ENCODE data around the gene AS3MT.

AS3MT gene

DNA sequence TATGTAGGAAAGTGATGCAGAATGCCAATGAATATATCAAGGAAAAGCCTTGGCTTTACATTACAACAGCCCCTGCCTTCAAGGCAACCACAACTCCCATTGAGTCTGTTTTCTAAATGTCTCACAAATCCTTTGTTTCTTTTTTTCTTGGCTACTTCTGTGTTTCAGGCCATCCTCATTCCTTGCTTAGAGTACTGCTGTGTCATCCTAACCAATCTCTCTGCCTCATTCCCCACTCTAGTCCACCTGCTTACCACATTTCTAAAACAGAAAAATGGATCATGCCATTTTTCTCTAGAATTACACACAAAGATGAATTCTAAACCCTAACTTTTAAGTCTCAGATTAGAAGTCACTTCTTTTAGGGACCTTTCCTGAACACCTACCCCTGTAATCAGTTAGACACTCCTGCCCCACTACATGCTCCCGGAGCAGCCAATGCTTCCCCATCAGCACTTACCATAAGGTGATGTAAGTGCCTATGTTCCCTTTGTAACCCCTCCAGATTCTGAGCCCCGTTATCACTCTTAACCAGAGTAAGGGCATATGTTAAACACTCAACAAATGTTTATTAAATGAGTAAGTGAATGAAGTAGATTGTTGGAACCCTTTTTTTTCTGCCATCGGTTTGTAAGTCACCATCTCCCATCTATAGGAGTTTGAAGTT is 12.4 kb upstream of the AS3MT start:
- DNase-seq (ENCODE audit: low spot score): no peak

DNA sequence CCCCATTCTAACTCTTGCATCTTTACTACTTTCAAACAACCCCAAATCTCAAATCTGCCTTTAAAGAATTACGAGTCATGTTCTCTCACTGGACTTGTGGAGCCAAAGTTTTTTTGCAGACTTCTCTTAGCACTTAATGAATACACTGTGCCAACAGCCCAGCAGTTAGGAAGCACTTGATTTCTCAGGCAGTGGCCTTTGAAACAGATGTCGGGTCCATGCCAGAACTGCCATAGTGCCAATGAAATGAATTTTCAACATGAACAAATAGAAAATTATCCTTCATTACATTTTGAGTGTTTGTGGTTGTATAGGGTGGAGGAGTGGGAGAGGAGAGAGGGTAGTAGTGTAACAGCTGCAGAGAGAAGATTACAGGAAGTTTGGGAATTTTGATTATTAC is 9.4 kb upstream of the AS3MT start:
- no peak for DNase-seq (ENCODE audit: low spot score)

DNA sequence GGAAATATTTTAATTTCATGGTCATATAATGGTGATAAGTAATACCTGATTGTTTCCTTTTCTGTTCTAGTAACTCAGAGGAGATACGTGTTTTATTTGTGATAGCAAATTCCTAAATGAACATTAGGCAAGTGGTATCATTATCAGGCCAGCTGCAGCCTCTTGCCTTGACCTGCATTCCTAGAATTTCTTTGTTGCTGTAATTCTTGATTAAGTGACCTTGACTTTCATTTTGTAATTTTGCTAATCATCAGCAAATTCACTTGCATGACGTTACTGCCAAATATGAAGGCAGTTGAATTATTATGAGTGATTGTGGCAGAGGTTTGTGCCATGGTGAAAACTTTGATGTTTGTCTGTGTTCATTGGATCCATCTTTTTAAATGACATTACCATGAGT is 5.6 kb upstream of the AS3MT start:
- no peak for DNase-seq (ENCODE audit: low spot score)

DNA sequence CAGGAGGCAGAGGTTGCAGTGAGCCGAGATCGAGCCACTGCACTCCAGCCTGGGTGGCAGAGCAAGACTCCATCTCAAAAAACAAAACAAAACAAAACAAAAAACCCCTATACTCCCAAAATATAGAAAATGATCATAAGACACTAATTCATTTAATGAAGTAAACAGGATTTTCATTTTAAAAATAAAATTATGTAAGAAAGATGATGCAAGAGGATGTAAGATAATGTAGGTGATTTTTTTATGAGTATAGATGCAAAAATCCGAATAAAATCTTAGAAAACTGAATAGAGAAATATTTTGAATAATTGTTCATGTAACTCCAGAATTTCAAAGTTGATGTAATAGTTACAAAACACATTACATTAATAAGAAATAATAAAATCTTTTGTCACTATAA is 3.6 kb upstream of the AS3MT start:
- no peak for DNase-seq (ENCODE audit: low spot score)

DNA sequence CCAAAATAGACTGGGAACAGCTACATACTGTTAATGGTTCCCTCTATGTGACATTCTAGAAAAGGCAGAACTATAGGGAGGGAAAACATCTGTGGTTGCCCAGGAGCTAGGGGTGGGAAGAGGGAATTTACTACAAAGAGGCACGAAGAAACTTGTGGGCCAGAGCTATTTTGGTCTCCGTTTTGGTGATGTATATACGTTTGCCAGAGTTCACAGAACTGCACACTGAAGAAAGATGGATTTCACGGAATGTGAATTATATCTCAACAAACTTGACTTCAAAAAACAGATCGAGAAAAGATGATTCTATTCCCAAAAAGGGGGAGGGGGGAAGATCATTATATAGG is 386 bp upstream of the AS3MT start:
- DNase-seq (ENCODE audit: low spot score): no peak

DNA sequence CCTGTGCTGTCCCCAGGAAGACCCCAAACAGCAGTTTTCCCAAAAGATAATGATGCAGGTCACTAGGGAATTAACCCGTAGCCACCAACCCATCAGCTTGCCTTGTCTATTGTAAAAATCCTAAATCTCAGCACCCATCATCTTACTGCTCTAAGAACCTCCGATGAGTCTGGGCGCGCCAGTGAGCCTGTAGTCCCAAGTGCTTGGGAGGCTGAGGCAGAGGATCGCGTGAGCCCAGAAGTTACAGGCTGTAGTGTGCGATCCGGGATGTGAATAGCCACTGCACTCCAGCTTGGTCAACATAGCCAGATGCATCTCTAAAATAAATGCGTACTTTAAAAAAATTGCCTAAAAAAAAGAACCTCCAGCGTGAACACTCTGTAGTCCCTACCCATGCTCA is 951 bp downstream of the AS3MT start:
- DNase-seq (ENCODE audit: low spot score): no peak

DNA sequence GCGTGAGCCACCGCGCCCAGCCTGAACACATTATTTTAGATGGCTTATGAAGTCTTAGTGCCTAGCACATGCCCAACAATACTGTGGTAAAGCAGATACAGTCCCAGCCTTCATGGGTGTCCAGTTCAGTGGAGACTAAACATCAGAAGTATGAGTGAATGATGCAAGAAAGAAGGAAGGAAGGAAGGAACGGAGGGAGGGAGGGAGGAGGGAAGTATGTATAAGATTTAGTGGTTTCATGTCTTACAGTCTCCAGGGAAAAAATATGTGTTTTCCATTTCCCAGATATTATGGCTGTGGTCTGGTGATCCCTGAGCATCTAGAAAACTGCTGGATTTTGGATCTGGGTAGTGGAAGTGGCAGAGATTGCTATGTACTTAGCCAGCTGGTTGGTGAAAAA is 2.9 kb downstream of the AS3MT start:
- DNase-seq (ENCODE audit: low spot score): no peak

DNA sequence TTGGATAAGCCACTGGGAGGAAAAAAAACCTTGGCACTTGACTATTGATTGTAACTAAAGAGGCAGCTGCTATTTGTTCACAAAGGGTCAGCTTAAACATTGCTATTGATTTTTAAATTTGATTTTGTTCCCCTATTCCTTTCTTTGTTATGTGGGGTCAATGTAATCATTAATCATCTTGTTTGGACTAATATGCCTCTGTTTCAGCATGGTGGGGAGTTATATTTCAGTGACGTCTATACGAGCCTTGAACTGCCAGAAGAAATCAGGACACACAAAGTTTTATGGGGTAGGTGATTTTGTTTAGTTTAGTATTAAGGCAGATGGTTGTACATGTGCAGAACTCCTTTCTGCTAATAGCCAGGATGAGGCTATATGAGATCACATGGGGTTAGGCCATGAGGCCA is 7.5 kb downstream of the AS3MT start:
- no peak for DNase-seq (ENCODE audit: low spot score)

DNA sequence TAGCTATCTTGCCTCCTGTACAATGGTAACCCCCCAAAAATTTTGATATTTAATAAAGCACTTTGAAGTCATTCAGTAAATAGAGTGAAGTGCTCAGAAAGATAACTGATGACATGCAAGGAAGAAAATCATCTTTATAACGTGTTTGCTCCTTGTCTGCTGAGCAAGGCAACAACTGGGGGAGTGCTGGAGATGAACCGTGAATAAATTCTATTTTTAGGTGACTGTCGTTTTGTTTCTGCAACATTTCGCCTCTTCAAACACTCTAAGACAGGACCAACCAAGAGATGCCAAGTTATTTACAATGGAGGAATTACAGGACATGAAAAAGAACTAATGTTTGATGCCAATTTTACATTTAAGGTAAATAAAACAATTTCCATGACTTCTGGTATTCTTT is 9.4 kb downstream of the AS3MT start:
- no peak for DNase-seq (ENCODE audit: low spot score)

DNA sequence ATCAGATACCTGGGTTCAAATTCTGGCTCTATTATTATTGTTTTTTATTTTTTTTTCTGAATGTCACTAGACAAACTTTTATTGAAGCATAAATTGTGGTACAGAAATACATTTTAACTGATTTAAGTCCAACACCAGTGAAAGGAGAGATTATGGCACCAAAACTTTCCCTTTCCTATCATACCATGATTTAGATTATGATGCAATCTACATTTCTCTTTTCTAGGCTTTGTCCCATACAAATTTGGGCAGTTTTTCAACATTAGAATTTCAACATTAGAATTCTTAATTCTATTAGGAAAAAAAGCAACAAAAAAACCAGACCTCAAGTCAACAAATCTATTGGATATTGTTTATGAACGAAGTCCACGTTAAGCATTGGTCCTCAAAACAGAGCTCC is 11.0 kb downstream of the AS3MT start:
- DNase-seq (ENCODE audit: low spot score): no peak

DNA sequence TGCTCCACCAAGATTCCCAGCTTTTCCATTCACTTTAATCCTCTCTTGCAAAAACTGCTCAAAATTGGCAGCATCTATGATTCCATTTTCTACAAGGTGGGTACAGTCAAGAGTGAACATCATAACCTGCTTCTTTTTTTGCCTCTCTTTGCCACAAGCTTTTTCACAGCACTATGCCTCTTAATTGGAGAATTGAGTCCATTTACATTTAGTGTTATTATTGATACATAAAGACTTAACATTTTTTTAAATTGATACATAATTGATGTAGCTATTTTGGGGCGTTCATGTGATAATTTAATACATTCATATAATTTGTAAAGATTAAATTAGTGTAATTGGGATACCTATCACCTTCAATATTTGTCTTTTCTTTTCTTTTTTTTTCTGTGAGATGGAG is 18.8 kb downstream of the AS3MT start:
- no peak for DNase-seq (ENCODE audit: low spot score)

DNA sequence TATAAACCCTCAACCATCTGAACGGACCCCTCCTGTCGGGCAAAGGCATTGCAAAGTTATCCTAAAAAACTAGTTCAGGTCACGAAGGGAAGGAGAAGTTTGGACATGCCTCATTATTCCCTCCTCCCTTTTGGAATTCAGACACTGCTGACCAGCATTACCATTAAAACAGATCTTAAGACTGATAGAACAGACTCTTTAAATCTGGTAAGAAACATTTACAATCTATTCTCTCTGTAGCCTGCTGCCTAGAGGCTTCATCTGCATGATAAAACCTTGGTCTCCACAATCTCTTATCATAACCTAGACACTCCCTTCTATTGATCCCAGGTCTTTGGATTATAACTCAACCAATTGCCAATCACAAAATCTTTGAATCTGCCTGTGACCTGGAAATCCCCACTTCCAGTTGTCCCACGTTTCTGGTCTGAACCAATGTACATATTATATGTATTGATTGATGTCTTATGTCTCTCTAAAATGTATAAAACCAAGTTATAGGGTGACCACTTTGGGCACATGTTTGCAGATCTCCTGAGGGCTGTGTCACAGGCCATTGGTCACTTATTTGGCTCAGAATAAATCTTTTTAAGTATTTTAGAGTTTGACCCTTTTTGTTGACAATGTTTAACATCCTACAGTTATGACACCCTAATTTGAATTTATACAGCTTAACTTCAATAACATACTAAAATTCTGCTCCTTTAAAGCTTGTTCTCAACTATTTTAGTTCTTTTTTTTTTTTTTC is 25.4 kb downstream of the AS3MT start:
- no peak for DNase-seq (ENCODE audit: low spot score)

DNA sequence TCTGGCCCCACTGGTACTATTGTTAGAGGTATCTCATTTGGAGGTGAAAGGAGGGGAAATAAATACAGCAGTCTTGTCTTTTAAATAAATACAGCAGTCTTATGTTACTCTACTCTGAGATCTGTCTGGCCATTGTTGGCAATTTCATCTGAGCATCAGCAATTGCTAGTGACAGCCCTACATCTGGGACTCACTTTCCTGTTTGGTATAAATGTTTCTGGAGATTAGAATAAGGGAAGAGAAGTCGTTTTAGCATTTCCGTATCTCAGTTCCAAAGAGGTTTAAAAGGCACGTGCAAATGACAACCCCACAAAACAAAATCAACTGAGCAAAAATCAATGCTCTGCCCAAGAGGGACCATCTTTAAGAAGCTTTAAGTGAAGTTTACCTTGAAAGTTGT is 30.7 kb downstream of the AS3MT start:
- no peak for DNase-seq (ENCODE audit: low spot score)

DNA sequence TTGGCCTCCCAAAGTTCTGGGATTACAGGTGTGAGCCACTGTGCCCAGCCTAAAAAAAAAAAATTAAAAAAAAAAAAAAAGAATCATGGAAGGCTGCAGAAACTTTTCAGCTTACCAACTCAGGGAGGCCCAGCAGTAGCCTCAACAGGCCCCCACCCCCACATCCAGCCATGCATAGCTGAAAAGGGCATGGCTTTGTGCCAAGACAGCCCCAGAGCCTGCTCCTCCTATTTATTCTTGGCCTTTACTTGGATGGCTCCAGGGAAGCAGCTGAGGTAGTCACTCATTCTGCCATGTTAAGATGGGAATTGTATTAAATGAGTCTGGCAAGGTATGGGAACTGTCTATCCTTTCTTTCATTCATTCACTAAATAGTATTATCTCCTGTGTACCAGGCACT is 35.1 kb downstream of the AS3MT start:
- DNase-seq (ENCODE audit: low spot score): no peak

DNA sequence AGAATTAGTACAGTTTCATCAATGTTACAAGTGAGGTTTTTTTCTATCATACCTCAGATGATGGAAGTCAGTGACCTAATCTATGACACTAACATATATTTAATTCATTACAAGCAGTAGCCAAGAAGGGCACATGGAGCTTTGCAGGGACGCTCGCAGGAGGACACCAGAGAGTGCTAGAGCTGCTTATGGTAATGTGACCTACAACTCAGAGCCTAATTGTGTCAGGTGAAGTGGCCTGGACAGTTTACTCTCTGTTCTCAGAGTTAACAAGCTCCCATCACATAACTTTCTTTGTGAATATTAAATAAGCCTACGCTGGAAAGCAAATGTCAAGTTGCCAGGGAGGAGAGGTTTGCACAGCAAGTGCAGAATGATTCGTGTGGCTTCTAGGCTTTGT is 37.2 kb downstream of the AS3MT start:
- DNase-seq (ENCODE audit: low spot score): no peak

DNA sequence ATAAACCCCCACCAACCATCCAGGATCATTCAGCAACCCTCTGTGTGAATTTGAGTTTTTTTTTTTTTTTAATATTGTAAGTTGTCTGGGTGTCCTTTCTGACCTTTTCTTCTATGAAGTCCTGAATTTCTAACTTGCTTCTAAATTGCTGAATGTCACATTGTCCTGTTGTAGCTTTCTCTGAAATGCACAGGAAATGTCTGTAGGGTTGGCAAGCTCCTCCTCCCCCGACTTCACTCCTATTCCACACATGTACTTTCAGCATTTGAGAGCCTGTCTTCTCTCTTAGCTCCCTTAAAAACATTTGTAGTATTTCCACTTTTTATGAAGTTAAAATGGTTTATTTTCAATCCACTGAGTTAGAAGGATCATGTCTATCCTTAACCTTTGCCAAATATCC is 45.5 kb downstream of the AS3MT start:
- DNase-seq (ENCODE audit: low spot score): no peak

DNA sequence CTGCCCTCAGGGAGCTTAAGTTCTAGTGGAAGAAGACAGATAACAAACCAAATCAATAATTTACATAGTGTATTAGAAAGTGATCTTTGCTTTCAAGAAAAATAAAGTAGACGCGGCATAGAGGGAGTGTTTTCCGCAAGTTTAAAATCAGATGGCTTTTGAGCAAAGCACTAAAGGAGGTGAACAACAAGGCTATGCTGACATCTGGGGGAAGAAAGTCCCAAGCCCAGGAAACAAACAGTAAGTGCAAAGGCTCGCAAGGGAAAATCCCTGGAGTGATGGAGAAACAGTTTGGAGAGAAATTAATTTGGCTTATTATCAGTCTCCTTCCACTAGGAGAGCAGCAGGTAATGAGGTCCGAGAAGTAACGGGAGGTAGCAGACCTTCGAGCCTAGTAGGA is 46.9 kb downstream of the AS3MT start:
- DNase-seq (ENCODE audit: low spot score): no peak

DNA sequence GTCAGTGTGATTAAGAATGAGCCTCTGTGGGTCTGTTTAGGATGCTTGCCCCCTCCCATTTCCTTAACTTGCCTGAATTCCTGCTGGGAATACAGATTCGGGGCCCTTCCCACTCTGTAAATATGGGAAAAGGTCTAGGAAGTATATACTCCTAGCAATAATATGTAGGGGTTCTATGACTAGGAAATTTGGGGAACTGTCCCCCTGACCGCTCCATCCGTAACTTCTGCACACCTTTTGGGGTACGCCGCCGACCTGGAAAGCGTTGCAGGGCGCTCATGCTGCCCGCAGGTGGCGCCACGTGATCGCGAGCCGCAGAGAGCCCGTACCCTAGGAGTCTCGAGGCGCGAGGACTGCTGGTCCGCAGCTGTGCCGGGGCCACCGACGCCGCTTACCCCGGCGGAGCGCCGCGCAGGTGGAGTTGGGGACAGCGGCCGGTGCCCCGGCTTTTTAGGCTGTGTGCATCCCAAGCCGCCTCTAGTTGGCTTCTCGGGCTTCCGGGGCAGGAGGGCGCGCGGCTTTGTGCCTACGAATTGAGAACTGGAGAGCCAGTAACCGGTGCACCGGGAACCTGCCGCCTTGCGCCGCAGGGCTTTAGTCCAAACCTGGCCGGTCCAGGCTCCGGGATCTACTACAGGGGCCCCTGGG is 48.2 kb downstream of the AS3MT start:
- peak; percentile 76 for DNase-seq (ENCODE audit: low spot score)

DNA sequence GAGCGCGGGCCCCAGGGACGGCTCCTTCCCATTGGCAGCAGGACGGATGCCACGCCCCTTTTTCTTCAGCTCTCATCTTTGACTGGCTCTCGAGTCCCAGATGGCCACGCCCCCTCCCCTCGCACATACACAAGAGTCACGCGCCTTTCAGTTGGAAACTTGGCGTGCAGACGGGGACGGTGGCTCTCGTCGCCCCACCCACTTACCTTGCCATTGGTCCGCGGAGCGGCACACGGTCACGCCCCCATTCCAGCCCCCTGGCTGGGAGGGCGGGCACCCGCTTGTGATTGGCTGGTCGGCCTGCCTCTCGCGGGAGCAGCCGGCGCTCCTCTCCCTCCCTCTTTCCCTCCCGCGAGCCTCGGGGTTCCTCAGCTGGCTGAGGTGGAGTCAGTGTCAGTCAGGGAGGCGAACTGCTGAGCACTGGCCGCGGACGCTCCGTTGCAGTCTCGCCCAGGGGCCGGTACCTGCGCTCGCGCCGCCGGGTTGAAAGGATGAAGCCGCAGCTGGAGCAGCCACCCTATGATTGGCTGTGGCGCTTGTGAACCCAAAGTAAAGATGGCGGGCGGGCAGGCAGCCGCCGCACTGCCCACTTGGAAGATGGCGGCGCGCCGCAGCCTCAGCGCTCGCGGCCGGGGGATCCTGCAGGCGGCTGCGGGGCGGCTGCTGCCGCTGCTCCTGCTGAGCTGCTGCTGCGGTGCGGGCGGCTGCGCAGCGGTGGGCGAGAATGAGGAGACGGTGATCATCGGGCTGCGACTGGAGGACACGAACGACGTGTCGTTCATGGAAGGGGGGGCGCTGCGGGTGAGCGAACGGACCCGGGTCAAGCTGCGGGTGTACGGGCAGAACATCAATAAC is 48.9 kb downstream of the AS3MT start, which contains the start of gene CNNM2:
Gene CNNM2 (plus strand): TSS at position 333 of the 855 bp plus-strand sequence. CDS start 187 bp downstream, at position 520.
- peak; percentile 100 for DNase-seq (ENCODE audit: low spot score)

DNA sequence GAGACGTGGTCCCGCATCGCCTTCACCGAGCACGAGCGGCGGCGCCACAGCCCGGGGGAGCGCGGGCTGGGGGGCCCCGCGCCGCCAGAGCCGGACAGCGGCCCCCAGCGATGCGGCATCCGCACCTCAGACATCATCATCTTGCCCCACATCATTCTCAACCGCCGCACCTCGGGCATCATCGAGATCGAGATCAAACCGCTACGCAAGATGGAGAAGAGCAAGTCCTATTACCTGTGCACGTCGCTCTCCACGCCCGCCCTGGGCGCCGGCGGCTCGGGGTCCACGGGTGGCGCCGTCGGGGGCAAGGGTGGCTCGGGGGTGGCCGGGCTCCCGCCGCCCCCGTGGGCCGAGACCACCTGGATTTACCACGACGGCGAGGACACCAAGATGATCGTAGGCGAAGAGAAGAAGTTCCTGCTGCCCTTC is 49.6 kb downstream of the AS3MT start:
- no peak for DNase-seq (ENCODE audit: low spot score)

DNA sequence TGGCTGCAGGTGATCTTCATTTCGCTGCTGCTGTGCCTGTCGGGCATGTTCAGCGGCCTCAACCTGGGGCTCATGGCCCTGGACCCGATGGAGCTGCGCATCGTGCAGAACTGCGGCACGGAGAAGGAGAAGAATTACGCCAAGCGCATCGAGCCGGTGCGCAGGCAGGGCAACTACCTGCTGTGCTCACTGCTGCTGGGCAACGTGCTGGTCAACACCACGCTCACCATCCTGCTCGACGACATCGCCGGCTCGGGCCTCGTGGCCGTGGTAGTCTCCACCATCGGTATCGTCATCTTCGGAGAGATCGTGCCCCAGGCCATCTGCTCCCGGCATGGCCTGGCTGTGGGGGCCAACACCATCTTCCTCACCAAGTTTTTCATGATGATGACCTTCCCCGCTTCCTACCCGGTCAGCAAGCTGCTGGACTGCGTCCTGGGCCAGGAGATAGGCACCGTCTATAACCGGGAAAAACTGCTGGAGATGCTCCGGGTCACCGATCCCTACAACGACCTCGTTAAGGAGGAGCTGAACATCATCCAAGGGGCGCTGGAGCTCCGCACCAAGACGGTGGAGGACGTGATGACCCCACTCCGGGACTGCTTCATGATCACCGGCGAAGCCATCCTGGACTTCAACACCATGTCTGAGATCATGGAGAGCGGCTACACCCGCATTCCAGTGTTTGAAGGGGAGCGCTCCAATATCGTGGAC is 50.1 kb downstream of the AS3MT start:
- no peak for DNase-seq (ENCODE audit: low spot score)
